Kidney (tissue), 14 donors: ENCODE measurements around the gene LYRM2. TPM values are rescaled to one million over a fixed set of nuclear protein-coding genes. Genes with fewer than 3 reads are reported as not detected.

ENCODE experiments used
- DNase-seq, 5 donors: peaks; one replicate each; pipeline ENCODE4 v3.0.0-alpha.2; 2013 to 2020
- FAIRE-seq: peaks from 2 replicates; lab custom pipeline; 2012; peaks lifted over from hg19 to GRCh38; lab: Jason Lieb, UNC
- H3K27ac ChIP-seq, 2 donors: one replicate each; pipeline ENCODE4 v1.7.0; 2013; ENCODE audit warnings: low read depth in 2 of 2, low read length in 2 of 2, inconsistent platforms in 1 of 2
- H3K27me3 ChIP-seq: one replicate; pipeline ENCODE4 v1.7.1; 2013; ENCODE audit warnings: low read length, inconsistent platforms; ENCODE audit not compliant: control insufficient read depth, insufficient read depth
- H3K36me3 ChIP-seq, 3 donors: one replicate each; pipeline versions ENCODE4 v1.7.0 to v1.7.1; 2013; ENCODE audit warnings: low read length in 3 of 3, control low read depth in 1 of 3, inconsistent platforms in 1 of 3; ENCODE audit not compliant: insufficient read depth in 3 of 3, control insufficient read depth in 2 of 3
- H3K4me1 ChIP-seq, 3 donors: one replicate each; pipeline versions ENCODE4 v1.7.0 to v1.7.1; 2013; ENCODE audit warnings: low read length in 3 of 3, inconsistent platforms in 1 of 3, low read depth in 1 of 3; ENCODE audit not compliant: control insufficient read depth in 2 of 3, insufficient read depth in 2 of 3
- H3K4me3 ChIP-seq, 3 donors: one replicate each; pipeline versions ENCODE4 v1.7.0 to v1.8.1; 2013; ENCODE audit warnings: low read length in 3 of 3, control low read depth in 1 of 3, inconsistent platforms in 1 of 3
- H3K9ac ChIP-seq, 3 donors: one replicate each; pipeline versions ENCODE4 v1.7.0 to v1.7.1; 2013; ENCODE audit warnings: low read length in 3 of 3, control low read depth in 1 of 3, inconsistent platforms in 1 of 3
- H3K9me3 ChIP-seq, 3 donors: one replicate each; pipeline versions ENCODE4 v1.7.0 to v1.7.1; 2013; ENCODE audit warnings: low read length in 3 of 3, control low read depth in 1 of 3, inconsistent platforms in 1 of 3; ENCODE audit not compliant: control insufficient read depth in 2 of 3, insufficient read depth in 1 of 3
- CTCF ChIP-seq: IDR thresholded peaks from 3 replicates; pipeline ENCODE4 v1.5.1; 2012; ENCODE audit warnings: mild to moderate bottlenecking, moderate library complexity, borderline replicate concordance; ENCODE audit not compliant: insufficient read depth; ENCODE audit errors: extremely low read depth
- intact Hi-C: fragments of 100-400 bp; cut with DNase I; formaldehyde crosslinking; loops from one replicate; pipeline ENCODE4 v1.11.1; 2022
- polyA plus RNA-seq: library from polyadenylated mRNA; stranded (reverse); fragments of 350-450 nt; fragmentation: Illumina TruSeq; extraction: RNeasy Lipid Tissue Mini Kit (QIAGEN cat#74804); gene quantifications from one replicate; pipeline ENCODE4 v1.2.3, GENCODE V29; 2014; ENCODE audit warnings: low read depth, low replicate concordance; ENCODE audit not compliant: insufficient read depth
- total RNA-seq: library from RNA; stranded (reverse); fragmentation: NEBNext Ultra II Directional; extraction: Animal tissue kit (Norgen Biotek cat#: 25700); gene quantifications from one replicate; pipeline ENCODE4 v1.2.1, GENCODE V29; 2021
- donor health status: control.
- donor health status: control.
- donor health status: control.
- donor health status: control.
- donor health status: control.
- donor health status: DM: yes; HTN: yes; CAD: no.
- donor health status: Normal renal cell carcinoma (clear cell type).

The LYRM2 gene
- total and polyA plus RNA-seq, 2 donors from 2014 or later, result 22.6 to 42.8 TPM

DNA sequence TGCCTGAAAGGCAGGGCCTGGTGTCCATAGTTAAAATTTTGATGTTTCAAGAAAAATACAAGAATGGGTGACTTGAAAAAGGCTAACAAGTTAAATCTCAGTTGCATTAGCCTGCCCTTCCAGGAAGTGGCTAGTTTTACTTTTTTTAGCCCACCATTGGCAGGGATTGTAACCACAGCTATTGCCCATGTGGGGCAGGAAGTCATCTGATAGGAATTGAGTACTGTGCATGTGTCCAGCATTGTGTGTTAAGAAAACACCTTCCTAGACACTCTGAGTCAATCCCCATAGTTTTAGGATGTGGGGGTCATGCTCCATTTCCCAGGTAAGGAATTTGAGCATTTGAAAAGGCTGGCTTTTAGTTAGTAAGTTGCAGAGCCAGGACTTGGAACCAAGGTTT is 26.9 kb downstream of the LYRM2 start:
- peaks cover 0 to 3% (median 0%) of the 10 kb centered on the region in 3 donors for H3K36me3 ChIP-seq
- no peaks in the 10 kb centered on the region for H3K9me3 ChIP-seq
- no peak overlapping the region for H3K9ac ChIP-seq
- DNase-seq (no peak), FAIRE-seq (no peak)
- intact Hi-C loops, result loop anchor here (10.0 kb wide), 1 partner anchor 177 kb away; the partner anchor contains the start of gene ANKRD6
- no peak overlapping the region for H3K4me3 ChIP-seq
- no peaks in the 10 kb centered on the region for H3K27me3 ChIP-seq
- H3K4me1 ChIP-seq, result no peaks in the 10 kb centered on the region
- no peak overlapping the region for H3K27ac ChIP-seq
- TF ChIP-seq CTCF, result no peak

DNA sequence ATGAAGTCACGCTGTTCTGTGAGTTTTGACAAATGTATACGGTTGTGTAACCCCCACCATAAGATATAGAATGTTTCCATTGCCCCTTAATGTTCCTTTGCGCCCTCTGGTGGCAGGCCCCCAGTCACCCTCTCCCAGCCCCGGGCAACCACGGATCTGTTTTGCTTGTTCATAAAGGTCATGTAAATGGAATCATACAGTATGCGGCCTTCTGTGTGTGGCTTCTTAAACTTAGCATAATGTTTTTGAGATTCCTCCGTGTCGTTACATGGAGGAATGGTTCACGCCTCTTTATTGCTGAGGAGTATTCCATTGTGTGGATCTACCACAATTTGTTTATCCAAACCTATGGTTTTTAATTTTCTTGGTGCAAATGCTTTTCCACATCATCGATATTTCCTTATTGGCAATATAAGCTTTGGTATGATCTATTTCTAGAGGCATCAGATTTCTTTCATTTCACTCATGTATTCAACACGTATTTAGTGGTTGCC is 28.4 kb downstream of the LYRM2 start:
- no peak for FAIRE-seq
- peak in 3 of 5 donors; percentile 16 to 37 (median 29) for DNase-seq

GRCh38 chr6:89605861-89606260 is 32.7 kb downstream of the LYRM2 start:
- no peaks in the 10 kb centered on the region for H3K36me3 ChIP-seq
- DNase-seq (no peak), FAIRE-seq (no peak)
- H3K4me3 ChIP-seq, result no peak overlapping the region
- TF ChIP-seq CTCF, result no peak
- no peaks in the 10 kb centered on the region for H3K27me3 ChIP-seq
- H3K9me3 ChIP-seq, result no peaks in the 10 kb centered on the region
- intact Hi-C loops, result no loop called here
- H3K9ac ChIP-seq, result no peak overlapping the region
- no peak overlapping the region for H3K27ac ChIP-seq
- H3K4me1 ChIP-seq, result no peaks in the 10 kb centered on the region

More for the DNA sequence above, 28.4 kb downstream of the LYRM2 start:
- peak; percentile 60 for TF ChIP-seq CTCF
- Histone ChIP-seq H3K36me3 (peaks cover 0 to 3% (median 0%) of the 10 kb centered on the region in 3 donors), H3K27ac (no peak overlapping the region), H3K4me3 (no peak overlapping the region), H3K9ac (no peak overlapping the region), H3K9me3 (no peaks in the 10 kb centered on the region), H3K4me1 (no peaks in the 10 kb centered on the region), H3K27me3 (no peaks in the 10 kb centered on the region)
- intact Hi-C loops, result loop anchor here (10.0 kb wide), 1 partner anchor 175 kb away; the partner anchor contains the start of gene ANKRD6

- intact Hi-C loops, result no loop called here
- Histone ChIP-seq H3K9ac (no peak overlapping the region), H3K9me3 (no peaks in the 10 kb centered on the region), H3K27me3 (no peaks in the 10 kb centered on the region), H3K36me3 (no peaks in the 10 kb centered on the region), H3K27ac (no peak overlapping the region), H3K4me1 (no peaks in the 10 kb centered on the region), H3K4me3 (no peak overlapping the region)
- TF ChIP-seq CTCF, result no peak
- peak in 1 of 5 donors; percentile 32 for DNase-seq
- no peak for FAIRE-seq
These were observed 33.9 kb downstream of the LYRM2 start for GRCh38 chr6:89604653-89605052.
